ENCODE results near the gene C1QTNF3.
"Not testable (repeated sequence)": the region's sequence is repeated elsewhere in the genome, so short reads cannot be mapped to it uniquely, and the experiment has no call there.

DNA sequence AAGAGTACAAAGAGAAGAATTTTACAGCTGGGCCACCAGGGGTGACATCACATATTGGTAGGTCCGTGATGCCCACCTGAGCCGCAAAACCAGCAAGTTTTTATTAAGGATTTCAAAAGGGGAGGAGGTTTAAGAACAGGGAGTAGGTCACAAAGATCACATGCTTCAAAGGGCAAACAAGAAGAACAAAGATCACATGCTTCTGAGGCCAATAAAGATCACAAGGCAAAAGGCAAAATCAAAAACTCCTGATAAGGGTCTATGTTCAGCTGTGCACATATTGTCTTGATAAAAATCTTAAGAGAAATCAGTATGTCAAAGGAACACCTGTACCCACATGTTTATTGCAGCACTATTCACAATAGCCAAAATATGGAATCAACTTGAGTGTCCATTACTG lies 32.9 kb downstream of the C1QTNF3 start:
- TF ChIP-seq, protein P1, sequence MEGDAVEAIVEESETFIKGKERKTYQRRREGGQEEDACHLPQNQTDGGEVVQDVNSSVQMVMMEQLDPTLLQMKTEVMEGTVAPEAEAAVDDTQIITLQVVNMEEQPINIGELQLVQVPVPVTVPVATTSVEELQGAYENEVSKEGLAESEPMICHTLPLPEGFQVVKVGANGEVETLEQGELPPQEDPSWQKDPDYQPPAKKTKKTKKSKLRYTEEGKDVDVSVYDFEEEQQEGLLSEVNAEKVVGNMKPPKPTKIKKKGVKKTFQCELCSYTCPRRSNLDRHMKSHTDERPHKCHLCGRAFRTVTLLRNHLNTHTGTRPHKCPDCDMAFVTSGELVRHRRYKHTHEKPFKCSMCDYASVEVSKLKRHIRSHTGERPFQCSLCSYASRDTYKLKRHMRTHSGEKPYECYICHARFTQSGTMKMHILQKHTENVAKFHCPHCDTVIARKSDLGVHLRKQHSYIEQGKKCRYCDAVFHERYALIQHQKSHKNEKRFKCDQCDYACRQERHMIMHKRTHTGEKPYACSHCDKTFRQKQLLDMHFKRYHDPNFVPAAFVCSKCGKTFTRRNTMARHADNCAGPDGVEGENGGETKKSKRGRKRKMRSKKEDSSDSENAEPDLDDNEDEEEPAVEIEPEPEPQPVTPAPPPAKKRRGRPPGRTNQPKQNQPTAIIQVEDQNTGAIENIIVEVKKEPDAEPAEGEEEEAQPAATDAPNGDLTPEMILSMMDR (IDR thresholded peaks at IDR 0.05; ENCODE audit: low read depth, low read length, poor library complexity, severe bottlenecking), result not testable (repeated sequence)
- TF ChIP-seq EZH2phosphoT487 (IDR thresholded peaks at IDR 0.05; ENCODE audit: borderline replicate concordance, low read length), result not testable (repeated sequence)

Measured in DOHH2 (cell line).